Endothelial cell of hepatic sinusoid (primary cell): ENCODE measurements around the gene ZNF264.
"Not testable (repeated sequence)": the region's sequence is repeated elsewhere in the genome, so short reads cannot be mapped to it uniquely, and the experiment has no call there.

ENCODE experiments used
- in situ Hi-C: cut with HindIII; loops from 2 replicates; pipeline ENCODE4 v1.10.0; 2017; ENCODE audit warnings: low sequenced_read_pairs

ZNF264 gene

DNA sequence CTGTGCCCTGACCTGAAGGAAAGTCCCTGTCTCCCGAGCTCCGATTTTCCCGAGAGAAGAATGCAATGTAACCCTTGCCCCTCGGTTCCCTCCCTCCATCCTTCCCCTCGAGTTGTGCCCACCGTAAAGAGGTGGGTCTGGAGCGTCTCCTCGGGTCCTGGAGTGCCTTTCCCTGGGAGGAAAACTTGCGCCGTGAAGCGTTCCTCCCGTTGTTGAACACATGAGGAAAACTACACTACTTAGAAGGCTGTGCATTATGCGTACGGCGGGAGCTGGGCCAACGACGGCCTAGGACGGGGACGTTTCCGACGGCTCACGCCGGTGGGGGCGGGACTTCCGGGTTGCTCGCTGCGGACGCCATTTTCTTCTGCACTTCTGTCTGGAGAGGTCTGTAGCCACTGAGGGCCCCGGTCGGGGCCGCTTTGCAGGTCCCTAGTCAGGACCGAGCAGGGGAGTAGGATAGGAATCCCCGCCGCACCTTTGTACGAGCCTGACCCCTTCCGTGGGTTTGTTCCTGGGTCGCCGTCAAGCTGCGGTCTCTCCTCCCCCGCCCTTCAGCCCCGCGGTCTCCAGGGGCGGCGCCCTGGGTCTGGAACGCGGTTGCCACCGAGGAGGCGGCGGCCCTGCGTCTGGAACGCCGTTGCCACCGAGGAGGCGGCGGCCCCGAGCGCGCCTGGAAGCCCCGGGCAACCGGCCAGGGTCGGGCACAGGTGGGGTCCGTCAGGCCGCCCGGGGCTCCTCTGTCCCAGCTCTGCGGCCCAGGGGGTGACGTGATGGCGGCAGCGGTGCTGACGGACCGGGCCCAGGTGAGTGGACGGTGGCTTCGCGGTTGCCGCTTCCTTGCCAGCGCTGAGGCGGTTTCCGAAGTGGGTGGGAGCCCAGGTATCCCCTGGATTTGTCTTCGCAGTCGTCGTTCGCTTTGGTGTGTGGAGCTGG, at the start of gene ZNF264:
Gene ZNF264 (plus strand): TSS at position 360 of the 936 bp plus-strand sequence. CDS start 414 bp downstream, at position 774.
- in situ Hi-C loops = no loop called here

DNA sequence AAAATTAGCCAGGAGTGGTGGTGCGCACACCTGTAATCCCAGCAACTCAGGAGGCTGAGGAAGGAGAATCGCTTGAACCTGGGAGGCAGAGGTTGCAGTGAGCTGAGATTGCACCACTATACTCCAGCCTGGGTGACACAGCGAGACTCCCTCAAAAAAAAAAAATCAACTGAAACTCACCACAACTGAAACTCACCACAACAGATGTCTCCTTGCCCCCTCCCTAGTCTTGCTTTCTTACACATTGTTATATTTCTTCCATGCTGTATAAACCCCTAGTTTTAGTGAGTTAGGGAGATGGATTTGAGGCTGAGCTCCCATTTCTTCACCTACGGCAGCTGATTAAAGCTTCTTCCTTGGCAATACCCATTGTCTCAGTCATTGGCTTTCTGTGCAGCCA, 49.6 kb upstream of the ZNF264 start:
- in situ Hi-C loops = no loop called here

DNA sequence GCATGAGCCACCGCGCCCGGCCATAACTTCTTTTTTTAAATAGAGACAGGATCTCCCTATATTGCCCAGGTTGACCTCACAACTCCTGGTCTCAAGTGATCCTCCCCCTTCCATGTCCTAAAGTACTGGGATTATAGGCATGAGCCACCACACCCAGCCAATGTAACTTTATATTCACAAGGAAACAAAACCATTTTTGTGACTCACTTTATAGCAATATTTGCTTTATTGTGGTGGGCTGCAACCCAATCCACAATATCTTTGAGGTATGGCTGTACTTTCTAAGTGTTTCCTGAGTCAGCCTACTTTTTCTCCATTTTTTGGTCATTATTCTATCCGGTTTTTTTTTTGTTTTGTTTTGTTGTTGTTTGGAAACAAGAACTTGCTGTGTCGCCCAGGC, 38.4 kb upstream of the ZNF264 start:
- in situ Hi-C loops = no loop called here

DNA sequence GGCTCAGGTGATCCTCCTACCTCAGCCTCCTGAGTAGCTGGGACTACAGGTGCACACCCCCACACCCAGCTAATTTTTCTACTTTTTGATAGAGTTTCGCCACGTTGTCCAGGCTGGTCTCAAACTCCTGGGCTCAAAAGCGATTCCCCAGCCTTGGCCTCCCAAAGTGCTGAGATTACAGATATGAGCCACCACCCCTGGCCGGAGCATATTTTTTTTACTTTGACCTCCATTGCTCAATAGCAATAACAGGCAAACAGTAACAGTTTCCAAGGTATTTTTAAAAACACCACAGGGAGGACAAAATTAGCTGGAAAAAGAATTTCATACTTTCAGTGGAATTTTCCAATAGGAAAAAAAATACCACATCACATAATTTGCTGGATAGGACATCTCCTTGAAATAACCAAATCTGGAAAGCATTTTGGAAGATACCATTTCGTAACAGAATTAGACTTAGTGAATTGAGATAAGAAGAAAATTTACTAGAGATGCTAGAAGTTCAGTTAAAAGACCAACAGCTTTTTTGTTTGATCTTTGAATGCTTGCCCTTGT, 29.2 kb upstream of the ZNF264 start:
- in situ Hi-C loops = no loop called here

DNA sequence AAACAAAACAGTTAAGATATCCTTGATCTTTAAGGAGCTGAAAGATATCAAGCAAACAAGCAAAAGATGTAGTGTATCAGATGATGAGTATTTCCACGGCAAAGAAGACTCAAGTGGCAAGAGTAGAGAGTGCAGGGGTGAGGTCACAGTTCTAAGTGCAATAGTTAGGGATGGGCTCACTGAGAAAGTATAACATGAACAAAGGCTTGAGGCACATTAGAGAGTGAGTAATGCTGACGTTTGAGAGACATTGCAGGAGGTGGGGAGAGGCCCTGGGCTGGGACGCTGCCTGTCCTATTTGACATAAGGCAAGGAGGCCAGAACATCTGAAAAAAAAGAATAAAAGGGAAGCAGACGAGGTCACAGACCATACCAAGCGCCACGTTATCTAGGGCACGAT, 25.5 kb upstream of the ZNF264 start:
- in situ Hi-C loops = no loop called here

DNA sequence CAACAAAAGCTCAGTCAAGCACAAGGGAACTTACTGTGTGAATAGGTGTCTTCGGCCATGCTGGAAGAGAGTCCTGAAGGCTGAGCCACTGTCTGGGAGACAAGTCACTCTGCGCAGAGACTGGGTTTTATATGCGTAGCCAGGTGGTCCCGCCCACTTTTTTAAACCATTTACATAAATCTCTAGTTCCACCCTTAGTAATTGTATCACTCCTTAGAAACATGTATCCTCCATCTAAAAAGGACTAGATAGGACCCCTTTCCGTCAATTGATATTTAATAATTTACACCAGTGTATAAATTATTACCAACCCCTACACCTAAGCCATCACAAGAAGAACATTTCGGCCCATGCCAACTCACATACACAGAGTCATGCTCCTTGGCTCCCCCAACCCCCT, 23.9 kb upstream of the ZNF264 start, which contains the start of gene DUXA:
Gene DUXA (minus strand): TSS at position 101 of the 400 bp plus-strand sequence. CDS start 42 bp downstream, at position 59.
- in situ Hi-C loops = no loop called here

DNA sequence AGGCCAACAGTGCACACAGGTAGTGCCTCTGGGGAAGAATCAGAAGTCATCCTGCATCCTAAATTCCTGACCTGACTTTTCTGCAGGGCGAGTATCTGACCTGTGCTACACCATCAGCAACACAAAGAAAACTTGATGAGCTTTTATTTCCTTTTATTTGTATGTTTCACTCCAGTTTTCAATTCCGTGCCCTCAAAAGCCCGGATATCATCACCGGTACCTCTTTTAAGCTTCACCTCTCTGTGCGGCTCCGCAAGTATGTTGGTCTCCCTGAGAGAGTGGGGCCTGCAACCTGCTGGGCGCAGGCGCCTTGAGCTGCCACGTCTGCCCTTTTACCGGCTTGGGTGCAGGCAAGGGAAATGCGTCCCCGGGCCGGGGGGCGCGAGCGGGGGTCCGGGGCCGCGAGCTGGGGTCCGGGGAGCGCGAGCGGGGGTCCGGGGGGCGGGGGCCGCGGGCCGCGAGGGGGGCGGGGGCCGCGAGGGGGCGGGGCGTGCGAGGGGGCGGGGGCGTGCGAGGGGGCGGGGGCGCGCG, 19.7 kb upstream of the ZNF264 start:
- in situ Hi-C loops = no loop called here

DNA sequence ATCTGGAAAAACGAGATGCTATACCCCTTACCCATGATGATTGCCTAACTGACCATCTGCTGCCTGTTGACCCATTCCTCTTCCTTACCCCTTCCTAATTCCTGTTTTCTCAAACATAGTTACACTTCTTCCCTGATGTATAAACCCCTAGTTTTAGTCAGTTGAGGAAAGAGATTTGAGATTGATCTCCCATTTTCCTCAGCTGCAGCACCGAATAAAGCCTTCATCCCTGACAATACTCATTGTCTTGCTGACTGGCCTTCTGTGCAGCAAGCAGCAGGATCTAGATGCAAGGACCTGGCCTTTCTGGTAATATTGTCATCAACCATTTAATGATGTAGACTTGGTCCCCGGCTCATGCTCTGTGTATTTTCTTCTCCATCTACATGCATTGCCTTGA, 999 bp upstream of the ZNF264 start:
- in situ Hi-C loops = no loop called here

DNA sequence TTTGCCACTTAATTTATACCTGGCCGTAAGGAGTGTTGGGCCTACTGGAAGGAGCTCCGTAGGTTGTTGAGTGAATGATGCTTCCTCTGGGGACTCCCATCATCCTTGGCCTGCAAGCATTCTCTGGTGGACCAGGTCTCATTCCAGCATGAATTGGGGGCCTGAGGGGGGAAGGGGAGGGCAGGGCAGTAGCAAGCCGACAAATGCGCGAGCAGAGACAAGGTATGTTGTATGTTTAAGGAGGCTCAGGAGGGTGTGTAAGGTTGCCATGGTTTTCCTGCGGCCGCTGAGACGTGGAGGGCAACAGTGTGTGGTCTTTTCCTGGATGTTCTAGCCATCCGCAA, 749 bp downstream of the ZNF264 start:
- in situ Hi-C loops = no loop called here

DNA sequence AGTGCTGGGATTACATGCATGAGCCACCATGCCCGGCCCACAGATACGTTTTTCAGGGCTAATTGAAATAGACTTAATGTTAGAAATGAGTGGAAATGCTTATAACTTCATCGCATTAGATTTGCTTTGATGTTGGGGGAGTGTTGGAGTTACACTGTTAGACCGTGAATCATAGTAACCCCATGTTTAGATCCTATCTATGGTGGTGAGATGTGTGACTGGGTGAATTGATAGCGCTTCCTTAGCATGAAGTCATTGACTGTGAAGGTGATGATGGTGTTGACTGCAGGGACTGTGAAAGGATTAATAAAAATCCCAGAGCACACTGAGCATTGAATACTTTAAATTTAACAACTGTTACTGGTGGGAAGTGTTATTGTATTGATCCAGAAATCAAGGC, 1.7 kb downstream of the ZNF264 start:
- in situ Hi-C loops = no loop called here

DNA sequence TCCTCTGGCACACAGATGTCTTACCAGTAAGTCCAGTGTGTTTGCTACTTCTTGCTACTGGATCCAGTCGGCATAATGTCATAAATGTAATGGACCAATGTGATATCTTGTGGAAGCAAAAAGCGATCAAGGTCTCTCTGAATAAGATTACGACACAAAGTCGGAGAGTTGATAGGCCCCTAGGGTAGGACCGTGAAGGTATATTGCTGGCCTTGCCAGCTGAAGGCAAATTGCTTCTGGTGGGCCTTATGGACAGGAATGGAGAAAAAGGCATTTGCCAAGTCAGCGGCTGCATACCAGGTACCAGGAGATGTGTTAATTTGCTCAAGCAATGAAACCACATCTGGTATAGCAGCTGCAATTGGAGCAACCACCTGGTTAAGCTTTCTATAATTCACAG, 6.6 kb downstream of the ZNF264 start:
- in situ Hi-C loops = not testable (repeated sequence)

DNA sequence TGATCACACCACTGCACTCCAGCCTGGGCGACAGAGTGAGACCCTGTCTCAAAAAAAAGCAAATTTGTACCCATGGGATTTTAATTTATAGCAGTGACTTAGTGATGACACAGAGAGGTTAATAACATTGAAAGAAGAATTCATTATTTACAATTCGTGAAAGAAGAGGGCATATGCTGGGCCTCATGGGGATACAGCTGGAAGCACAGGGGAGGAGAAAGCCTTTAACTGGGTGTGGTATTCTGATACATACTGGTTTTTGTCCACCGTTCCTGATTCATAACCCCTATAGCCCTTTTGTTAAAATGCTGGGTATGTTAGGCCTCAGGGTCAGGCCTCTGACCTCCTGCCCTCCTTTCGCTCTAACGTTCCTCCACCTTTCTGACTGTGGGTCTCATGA, 10.9 kb downstream of the ZNF264 start:
- in situ Hi-C loops = no loop called here

DNA sequence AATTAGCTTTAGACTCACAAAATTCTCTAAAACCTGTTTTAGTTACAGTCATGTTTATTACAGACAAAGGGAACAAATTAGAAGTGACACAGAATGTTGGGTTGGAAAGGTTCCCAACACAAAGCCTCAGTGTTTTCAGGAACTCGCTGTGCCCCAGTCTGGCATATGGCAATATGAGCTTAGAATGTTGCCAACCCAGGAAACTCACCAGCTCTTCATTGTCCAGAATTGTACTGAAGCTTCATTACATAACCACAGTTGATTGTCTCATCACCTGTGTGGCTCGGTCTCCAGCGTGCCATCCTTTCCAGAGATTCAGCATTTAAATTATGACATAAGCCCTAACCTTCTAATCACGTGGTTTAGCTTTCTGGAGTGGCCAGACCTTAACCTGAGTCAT, 19.1 kb downstream of the ZNF264 start:
- in situ Hi-C loops = no loop called here

DNA sequence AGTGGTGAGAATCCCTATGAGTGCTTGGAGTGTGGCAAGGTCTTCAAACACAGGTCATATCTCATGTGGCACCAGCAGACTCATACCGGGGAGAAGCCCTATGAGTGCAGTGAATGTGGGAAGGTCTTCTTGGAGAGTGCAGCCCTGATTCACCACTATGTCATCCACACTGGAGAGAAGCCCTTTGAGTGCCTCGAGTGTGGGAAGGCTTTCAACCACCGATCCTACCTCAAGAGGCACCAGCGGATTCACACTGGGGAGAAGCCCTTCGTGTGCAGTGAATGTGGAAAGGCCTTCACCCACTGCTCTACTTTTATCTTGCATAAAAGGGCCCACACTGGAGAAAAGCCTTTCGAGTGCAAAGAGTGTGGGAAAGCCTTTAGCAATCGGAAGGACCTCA, 20.8 kb downstream of the ZNF264 start:
- in situ Hi-C loops = no loop called here

DNA sequence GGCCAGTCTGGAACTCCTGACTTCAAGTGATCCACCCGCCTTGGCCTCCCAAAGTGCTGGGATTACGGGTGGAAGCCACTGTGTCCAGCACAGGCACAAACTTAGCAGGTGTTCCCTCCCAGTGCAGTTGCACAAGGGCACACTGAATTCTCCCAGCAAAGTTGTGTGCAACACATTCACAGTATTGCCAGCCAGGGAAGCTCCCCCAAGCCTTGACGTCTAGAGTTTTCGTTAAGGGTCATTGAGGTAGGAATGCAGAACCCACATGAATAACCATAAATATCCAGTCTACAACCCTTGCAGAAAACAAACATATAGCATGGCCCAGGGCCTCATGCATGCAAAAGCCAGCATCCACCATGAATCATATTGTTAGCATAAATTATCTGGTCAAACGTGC, 36.2 kb downstream of the ZNF264 start:
- in situ Hi-C loops = no loop called here

DNA sequence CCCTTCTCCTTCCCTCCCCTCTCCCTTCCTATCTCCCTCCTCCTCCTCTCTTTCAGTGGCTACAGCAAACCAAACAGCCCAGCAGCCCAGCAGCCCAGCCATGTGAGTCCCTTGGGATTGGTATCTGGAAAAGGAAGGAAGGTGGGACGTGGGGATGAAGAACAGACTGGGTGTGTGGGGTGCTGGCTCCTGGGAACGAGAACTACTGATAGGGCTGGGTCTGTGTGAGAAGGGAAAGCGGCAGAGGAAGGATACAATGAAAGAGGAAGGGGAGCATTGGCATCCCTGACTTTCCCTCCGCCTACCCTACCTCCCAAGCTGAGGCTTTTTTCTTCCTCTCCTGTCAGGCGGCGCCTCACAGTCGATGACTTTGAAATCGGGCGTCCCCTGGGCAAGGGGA, 40.4 kb downstream of the ZNF264 start:
- in situ Hi-C loops = no loop called here

DNA sequence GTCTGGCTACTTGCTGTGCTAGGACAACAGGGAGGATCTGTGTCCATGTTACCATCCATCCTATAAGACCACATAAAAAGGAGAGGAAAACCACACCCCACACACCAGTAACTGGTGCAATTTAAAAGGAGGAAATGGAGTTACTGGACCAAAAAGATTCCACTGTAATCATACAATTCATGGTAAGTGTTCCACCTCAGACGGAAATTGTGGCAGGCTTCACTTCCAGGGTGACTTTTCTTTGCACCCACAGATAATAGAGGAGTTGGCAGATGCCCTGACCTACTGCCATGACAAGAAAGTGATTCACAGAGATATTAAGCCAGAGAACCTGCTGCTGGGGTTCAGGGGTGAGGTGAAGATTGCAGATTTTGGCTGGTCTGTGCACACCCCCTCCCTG, 41.9 kb downstream of the ZNF264 start:
- in situ Hi-C loops = no loop called here

DNA sequence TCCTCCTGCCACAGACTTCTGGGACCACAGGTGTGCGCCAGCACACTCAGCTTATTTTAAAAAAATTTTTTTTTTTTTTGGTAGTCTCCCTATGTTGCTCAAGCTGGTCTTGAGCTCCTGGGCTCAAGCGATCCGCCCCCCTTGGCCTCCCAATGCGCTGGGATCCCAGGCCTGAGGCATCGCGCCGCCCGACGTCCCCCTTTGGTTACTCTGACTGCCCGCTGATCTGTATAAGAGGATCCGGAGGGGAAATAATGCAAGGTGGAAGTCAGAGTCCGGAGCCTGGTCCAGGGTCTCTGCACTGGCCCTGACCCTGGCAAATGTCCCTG, 48.6 kb downstream of the ZNF264 start:
- in situ Hi-C loops = loop anchor here (10.0 kb wide), 1 partner anchor 145 kb away; the partner anchor contains the start of gene ZNF548

DNA sequence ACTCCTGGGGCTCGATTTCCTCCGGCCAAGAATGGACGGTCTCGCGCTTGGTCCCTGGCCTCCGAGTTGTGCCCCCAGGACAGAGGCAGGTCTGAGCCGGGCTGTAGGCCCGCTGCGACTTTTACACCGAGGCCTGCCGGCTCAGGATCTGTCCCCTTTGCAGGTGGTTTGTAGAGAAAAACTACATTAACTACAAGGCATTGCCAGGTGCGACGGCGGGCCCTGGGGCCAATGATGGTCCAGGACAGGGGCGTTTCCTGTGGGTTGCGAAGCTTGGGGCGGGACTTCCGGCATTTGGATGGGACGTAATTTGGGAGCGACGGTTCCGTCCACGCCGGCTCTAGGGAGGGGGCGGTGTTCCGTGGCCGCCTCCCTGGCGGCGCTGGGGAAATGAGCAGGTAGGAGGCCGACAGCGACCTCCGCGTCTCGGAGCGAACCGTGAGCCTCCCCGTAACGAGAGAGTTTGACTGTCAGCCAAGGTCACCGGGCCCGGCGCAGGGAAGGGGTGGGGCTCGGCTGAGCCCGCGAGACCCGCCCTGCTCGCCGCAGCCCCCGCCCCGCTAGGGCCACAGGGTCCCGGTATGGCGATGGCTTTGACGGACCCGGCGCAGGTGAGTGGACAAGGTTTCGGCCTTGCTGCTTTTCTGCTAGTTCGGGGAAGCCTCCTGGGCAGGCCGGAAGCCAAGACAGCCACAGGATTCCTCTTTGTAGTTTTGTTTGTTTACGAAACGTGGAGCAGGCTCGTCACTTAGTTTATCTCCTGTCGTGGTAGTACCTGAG, 49.2 kb downstream of the ZNF264 start, which contains the start of gene ZNF805:
Gene ZNF805 (plus strand): TSS at position 322 of the 780 bp plus-strand sequence. CDS start 260 bp downstream, at position 582.
- in situ Hi-C loops = loop anchor here (10.0 kb wide), 1 partner anchor 144 kb away; the partner anchor contains the start of gene ZNF548

DNA sequence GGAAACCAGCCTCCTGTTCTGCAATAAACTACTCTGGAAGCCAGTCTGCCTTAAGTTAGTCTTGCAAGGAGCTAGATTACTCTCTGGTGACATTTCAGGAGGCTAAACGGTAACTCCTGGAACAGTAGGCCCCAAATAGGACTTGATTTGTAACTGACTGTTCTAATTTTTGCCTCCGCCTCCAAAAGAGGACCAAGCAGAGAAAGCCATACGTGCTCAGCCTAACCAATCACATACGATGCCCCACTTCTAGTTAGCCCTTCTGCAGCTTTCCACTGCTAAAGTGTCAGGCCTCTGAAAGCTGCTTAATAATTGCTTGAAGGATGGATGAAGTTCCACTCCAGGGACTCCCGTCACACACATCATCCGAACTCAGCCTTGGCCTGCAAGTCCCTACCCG, 49.9 kb downstream of the ZNF264 start:
- in situ Hi-C loops = loop anchor here (10.0 kb wide), 1 partner anchor 144 kb away; the partner anchor contains the start of gene ZNF548

DNA sequence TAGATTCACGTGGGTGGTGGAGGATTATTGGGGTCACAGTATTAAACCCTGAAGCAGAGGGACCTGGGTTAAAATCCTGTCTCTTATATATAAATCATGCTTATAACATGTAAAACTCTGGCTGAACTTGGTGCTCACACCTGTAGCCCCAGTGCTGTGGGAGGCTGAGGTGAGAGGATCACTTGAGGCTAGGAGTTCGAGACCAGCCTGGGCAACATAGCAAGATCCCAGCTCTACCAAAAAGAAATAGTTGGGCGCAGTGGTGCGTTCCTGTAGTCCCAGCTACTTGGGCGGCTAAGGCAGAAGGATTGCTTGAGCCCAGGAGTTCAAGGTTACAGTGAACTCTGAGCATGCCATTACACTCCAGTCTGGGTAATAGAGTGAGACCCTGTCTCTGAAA, 51.5 kb downstream of the ZNF264 start:
- in situ Hi-C loops = loop anchor here (10.0 kb wide), 1 partner anchor 142 kb away; the partner anchor contains the start of gene ZNF548
